HTERT RPE-1 (cell line): ENCODE data around the gene DDX39A.
"Not testable (repeated sequence)": the region's sequence is repeated elsewhere in the genome, so short reads cannot be mapped to it uniquely, and the experiment has no call there.

Source experiments
- in situ Hi-C: fragments of 300-500 bp; cut with MboI; formaldehyde crosslinking; loops from 4 replicates; pipeline ENCODE4 v1.14.3; 2020; ENCODE audit warnings: low sequenced_read_pairs

The DDX39A gene

GRCh38 chr19:14367016-14367415, 52.1 kb downstream of the DDX39A start:
- in situ Hi-C loops: no loop called here

GRCh38 chr19:14366529-14366928, 52.6 kb downstream of the DDX39A start:
- in situ Hi-C loops: no loop called here

- in situ Hi-C loops: not testable (repeated sequence)
These were observed 55.1 kb downstream of the DDX39A start for GRCh38 chr19:14364098-14364443.

GRCh38 chr19:14363183-14364097, 55.7 kb downstream of the DDX39A start:
- in situ Hi-C loops: no loop called here

- in situ Hi-C loops: no loop called here
These were observed 57.3 kb downstream of the DDX39A start for GRCh38 chr19:14361824-14362223.
